ENCODE data around the gene OPTC.
"Not testable (repeated sequence)": the region's sequence is repeated elsewhere in the genome, so short reads cannot be mapped to it uniquely, and the experiment has no call there.

The OPTC gene

DNA sequence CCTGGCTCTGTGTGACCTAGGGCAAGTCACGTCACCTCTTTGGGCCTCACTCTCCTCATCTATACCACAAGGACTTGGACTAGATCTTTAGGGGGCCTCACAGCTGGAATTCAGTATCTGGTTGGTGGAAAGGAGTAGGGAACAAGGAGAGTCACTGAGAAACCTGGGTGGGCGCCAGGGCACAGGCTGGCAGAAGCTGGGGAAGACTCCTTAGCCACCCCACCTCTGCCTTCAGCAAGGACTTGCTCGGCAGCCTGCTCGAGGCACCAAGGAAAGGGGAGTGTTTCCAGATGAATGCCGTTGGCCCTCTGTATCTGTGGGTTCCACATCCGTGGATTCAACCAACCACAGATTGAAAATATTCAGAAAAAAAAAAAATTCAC is 1.2 kb upstream of the OPTC start:
- DNase-seq: no peak

DNA sequence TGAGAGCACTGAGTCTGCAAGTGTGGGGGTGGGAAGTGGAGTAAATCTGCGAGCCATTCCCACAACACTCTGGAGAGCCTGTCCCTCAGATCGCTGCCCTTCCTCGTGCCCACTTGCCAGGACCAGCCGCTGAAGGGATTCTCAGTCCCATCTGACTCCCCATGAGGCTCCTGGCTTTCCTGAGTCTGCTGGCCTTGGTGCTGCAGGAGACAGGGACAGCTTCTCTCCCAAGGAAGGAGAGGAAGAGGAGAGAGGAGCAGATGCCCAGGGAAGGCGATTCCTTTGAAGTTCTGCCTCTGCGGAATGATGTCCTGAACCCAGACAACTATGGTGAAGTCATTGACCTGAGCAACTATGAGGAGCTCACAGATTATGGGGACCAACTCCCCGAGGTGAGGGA is 1.9 kb downstream of the OPTC start:
- no peak for DNase-seq

DNA sequence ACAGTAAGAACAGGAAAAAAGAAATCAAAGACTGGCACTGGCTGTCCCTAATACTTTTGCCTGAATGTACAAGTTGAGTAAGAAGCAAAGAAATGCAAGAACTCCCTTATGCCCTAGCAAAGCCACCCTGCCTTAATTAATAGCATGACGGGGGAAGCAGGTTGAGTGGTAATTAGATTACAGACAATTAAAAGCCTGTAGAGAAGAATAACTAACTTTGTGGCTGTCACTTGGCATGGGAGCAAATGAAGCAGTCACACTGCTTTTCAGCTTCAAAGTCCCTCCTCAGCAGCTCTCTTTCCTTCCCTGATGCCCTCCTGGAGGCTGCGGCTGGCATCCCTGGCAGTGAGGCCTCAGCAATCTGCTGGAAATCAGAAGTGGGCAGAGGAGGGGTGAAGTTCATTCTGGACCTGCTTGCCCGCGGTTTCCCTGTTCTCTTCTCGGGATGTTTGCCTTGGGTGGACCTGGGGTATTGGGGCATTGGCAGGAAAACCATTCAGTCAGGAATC is 3.4 kb downstream of the OPTC start:
- DNase-seq: no peak

DNA sequence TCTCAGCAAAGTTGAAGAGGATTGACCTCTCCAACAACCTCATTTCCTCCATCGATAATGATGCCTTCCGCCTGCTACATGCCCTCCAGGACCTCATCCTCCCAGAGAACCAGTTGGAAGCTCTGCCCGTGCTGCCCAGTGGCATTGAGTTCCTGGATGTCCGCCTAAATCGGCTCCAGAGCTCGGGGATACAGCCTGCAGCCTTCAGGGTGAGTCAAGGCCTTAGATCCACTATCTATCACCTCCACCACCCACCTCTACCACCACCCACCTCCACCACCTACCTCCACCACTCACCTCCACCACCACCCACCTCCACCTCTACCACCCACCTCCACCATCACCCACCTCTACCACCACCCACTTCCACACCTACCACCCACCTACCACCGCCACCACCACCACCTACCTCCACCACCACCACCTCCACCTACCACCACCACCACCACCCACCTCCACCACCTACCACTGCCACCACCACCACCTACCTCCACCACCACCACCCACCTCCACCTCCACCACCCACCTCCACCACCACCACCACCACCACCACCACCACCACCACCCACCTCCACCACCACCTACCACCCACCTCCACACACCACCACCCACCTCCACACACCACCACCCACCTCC is 5.8 kb downstream of the OPTC start:
- no peak for DNase-seq

GRCh38 chr1:203500279-203500678 is 6.3 kb downstream of the OPTC start:
- no peak for DNase-seq

DNA sequence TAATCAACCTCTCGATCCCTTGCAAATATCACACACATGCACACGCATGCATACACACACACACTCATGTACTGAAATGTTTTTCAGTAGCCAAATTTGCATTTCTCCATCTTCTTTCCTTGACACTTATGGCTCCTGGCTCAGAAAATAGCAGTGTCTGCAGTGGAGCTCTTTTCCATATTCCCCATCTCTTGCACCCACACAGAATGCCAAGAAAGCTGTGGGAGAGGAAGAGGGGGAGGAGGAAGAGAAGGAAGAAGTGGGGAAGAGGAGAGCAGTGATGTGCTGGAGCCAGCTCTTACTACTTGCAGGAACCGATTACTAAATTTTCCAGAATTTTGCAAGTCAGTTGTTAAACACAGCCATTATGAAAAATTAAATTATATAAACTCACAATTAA is 9.9 kb downstream of the OPTC start:
- no peak for DNase-seq

DNA sequence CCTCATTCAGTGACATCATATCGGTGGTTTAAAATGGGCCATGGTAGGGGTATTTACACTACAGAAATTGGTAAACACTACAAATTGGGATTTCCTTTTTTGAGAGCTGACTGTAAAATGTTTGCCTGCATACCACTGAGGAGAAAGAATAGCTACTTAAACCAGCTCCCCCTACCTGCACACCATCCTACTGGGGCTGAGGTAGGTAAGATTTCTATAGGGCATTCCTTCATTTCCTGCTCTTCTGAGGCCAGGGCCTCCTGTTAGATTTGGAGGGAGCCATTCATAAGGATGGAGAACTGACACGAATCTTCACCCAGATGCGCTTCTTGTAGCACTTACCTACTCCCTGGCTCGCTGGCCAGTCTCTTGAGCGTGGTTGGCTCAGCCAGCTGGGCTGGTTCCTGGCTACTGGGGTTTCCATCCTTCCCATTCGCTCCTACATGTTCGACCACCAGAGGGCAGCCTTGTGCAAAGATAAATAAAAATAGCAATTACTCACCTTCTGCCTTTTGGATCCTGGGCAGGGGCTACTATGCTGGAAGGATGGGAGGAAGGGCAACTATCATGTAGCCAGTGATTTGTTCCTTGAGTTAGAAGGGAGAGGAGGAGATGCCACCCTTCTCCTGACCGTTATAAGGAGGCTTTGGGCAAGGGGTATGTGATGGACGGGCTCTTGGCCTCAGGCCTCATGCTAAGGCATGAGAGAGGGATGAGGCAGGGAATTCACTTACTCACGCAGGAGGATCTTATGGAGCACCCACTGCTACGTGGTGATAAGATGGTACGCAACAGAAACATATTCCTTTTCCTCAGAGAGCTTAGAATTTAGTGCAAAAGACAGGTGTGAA is 10.7 kb downstream of the OPTC start:
- DNase-seq: peak; percentile 24

GRCh38 chr1:203505526-203506204 is 11.7 kb downstream of the OPTC start:
- DNase-seq: no peak

- no peak for DNase-seq
Measured at GRCh38 chr1:203506858-203507626, 13.1 kb downstream of the OPTC start.

DNA sequence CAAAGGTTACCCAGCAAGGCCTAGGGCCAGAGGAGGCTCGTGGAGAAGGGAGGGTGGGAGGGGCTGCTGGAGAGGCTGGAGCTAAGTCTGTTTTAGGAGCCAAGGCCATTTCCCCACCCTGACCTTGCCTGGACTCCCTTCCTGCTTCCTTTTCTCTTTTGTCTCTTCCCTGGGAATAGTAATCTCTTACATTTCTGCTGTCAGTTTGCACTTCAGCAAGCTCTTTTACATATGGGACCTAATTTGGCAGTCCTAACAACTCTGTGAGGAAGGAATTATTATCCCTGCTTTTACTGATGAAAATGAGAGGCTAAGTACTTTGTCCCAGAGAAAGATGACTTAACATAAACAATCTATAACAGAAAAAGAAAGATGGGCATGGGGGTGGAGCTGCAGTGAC is 13.8 kb downstream of the OPTC start:
- DNase-seq: no peak

DNA sequence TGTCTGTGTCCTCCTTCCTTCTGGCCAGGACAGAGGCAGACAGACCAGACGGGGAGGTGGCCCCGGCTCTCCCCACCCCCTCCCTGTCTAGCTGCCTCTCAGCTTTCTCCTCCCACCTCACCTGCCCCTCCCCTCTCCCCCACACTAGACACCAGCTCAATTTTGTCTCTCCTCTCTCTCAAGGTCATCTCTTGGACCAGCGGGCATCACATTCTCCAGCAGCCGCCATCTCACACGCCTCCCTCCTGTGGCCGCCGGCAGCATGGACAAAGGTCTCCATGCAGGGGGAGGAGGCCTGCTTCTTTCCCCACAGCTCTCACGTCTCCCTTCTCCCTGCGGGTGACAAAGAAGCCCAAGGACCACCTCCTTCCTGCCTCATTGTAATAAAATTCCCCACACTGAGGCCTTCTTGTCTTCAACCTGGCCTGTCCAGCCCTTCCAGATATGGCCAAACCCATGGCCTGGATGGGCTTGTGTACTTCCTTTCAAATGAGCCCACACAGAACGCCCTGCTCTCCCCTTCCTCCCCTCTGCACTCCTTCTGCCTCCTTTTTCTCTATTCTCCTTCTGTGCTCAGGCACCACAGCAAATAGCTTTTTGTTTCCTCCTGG is 14.6 kb downstream of the OPTC start:
- DNase-seq: no peak

DNA sequence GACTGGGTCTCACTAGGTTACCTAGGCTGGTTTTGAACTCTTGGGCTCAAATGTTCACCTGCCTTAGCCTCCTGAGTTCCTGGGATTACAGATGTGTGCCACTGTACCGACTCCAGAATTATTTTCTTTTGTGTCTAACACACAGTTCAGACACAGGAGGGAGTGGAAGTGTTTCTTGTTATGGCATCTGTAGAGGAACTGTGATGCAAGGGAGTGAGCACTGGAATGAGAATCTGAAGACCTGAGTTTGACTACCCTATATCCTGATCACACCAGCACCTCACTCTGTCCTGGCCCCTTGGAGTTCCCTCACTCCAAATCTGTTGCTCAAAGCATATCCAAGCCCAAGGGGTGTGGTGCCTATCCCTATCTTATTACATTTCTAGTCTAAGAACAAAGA is 15.2 kb downstream of the OPTC start:
- DNase-seq: no peak

DNA sequence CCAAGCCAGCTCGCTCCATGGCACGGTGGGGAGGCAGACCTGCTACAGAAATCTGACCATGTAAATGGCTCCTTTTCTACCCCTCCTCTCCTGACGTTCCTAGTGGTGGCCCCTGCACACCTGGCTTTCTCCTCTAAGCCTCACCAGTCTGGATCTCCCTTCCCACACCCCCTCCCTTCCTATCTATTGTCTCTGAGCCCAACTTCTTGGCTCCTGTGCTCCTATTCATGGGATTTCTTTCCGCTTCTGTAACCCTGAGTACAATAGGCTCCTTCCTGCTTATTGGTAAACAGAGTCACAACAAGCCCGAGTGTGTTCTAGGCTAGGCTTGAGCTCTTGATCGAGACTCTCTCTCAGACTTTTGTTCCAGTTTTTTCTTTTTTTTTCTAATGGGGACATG is 17.6 kb downstream of the OPTC start:
- no peak for DNase-seq

DNA sequence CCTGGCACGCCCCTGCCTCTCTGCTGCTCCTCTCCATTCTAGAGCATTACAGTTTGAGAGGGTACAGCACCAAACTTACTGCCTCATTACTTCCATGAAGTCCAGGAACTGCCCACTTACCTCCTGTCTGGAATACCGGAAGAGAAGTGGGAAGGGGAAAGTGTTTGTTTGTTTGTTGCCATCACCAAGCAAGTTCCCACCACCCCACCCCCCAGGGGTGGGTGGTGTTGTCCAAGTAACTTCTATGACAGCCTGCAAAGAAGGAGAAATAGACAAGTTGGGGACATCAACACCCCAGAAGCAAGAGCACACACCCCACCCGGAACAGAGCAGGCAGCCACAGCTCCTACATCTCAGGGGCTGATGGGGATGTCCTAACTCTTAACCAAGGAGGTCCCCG is 18.0 kb downstream of the OPTC start:
- DNase-seq: no peak

GRCh38 chr1:203512517-203512847 is 18.5 kb downstream of the OPTC start:
- DNase-seq: no peak

DNA sequence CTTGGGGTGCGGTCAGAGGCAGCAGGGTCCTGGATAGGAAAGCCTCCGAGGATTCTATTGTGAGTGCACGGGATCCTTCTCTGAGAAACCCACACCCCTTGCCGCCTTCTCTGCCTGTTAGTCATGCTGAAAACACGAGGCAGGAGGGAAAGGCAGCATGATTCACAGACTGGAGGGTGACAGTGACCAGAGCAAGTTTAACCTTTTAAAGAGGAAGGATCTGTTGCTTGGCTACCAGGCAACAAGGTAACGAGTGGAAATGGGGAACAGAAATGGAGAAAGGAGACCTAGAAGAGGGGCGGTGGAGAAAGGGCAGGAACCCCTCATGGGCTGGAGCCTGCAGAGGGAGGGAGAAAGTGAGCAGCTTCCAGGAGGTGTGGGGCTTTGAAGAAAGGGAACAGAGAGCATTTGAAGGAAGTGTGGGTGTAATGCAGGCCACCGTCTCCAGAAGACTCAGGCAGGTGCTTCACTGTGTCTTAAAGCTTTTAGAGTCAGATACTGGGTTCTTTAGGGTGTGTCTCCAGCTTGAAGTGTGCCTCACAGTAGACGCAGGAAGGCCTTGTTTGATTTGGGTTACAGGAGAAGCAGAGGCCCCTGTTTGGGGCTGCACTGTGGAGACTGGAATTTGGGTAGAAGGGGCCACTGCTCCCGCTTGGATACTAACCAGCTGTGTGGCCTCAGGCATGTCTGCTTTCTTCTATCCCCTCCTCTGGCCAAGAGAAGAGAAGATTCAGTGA is 19.1 kb downstream of the OPTC start:
- peak; percentile 86 for DNase-seq

GRCh38 chr1:203513585-203514031 is 19.7 kb downstream of the OPTC start:
- no peak for DNase-seq

GRCh38 chr1:203516184-203516583 is 22.2 kb downstream of the OPTC start:
- DNase-seq: no peak

GRCh38 chr1:203516906-203517305 is 23.0 kb downstream of the OPTC start:
- no peak for DNase-seq

DNA sequence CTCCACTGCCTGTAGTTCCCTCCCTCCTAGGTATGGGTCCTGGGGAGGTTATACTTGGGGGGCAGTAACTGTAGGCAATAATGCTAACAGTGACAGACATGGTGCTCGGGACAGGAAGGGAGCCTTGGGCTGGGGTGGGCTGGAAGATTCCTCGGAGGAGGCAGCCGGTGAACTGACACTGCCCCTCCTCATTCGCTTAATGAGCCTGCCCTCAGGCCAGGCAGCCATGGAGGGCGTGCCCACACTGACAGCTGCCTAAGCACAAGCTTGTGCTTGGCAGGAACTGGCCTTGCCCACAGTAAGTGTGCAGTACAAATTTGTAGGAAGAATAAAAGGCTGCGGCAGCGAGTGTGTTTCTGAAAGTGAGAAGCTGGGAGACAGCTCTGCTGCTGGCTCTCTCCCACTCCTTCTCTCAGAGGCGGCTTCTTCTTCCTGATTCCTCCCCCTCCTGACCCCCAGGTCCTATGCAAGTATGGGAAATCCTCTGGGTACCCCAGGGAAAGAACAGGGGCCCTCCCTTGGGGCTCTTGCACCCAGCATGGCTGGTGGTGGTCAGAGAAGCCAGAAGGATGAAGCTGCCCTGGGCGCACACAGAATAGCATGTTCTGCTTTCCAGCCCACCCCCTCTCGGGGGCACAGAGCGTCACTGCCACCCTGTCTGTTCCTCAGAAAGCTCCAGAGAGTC is 23.6 kb downstream of the OPTC start:
- no peak for DNase-seq

DNA sequence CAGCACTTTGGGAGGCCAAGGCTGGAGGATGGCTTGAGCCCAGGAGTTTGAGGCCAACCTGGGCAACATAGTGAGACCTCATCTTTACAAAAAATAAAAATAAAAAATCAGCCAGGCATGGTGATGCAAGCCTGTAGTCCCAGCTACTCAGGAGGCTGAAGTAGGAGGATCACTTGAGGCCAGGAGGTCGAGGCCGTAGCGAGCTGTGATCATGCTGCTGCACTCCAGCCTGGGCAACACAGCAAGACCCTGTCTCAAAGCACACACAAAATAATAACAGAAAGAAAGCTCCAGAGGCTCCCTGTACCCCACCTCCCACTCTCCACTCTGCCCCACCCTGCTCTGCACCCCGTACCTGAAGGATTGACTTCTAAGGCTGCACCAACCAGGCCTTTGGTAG is 24.2 kb downstream of the OPTC start:
- DNase-seq: not testable (repeated sequence)
